Measurements from ENCODE around the gene RUNX2.

The RUNX2 gene

DNA sequence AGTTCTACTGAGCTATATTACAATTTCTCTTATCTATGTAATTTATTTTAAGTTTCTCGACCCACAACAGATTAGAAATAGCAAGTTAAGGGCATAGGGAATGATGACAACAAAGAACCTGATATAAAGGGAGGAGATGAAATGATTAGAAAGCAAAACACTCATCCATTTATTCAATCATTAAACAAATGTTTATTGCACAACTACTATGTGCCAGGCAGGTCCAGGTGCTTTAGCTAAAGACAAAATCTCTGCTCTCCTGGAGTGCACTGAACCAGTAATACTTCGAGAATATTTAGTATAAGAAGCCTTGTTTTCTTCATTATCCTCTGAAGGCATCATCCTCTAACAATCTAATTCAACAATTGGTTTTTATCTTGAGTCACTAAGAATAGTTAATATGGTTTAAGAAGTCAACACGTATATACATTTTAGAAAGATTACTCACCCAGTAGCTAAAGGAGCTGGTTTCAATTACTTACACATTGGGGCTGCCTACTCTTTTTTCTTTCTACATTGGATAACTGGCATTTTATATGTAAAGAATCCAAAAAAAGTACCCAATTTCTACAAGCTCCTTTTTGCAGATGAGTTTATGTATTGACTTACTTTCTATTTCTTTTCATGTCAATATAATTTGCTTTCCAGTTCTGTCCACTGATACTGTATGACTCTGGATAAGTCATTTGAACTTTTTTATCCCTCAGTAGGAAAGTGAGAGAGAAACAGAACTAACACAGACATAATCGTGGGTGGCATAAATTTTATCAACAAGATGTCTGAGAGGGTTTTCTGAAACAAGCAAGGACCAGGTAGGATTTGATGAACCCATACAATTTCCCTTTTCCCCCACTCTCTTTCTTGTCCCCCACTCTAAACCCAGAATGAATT is 375.0 kb downstream of the RUNX2 start:
- no peaks in the 10 kb centered on the region for H3K4me1 ChIP-seq (ENCODE audit: insufficient read depth, low read length)
- no peaks in the 10 kb centered on the region for H3K27me3 ChIP-seq (ENCODE audit: insufficient read depth, low read length)
- H3K36me3 ChIP-seq (ENCODE audit: insufficient read depth, low read length): no peaks in the 10 kb centered on the region
- H3K9me3 ChIP-seq (ENCODE audit: insufficient read depth, low read depth, low read length): no peaks in the 10 kb centered on the region
- H3K9ac ChIP-seq (ENCODE audit: low read depth, low read length): no peak overlapping the region
- 93% methylated on average over 2 of the region's 4 CpGs for WGBS
- no peak overlapping the region for H3K27ac ChIP-seq (ENCODE audit: low read depth, low read length)
- no peak overlapping the region for H3K4me3 ChIP-seq (ENCODE audit: low read length)

DNA sequence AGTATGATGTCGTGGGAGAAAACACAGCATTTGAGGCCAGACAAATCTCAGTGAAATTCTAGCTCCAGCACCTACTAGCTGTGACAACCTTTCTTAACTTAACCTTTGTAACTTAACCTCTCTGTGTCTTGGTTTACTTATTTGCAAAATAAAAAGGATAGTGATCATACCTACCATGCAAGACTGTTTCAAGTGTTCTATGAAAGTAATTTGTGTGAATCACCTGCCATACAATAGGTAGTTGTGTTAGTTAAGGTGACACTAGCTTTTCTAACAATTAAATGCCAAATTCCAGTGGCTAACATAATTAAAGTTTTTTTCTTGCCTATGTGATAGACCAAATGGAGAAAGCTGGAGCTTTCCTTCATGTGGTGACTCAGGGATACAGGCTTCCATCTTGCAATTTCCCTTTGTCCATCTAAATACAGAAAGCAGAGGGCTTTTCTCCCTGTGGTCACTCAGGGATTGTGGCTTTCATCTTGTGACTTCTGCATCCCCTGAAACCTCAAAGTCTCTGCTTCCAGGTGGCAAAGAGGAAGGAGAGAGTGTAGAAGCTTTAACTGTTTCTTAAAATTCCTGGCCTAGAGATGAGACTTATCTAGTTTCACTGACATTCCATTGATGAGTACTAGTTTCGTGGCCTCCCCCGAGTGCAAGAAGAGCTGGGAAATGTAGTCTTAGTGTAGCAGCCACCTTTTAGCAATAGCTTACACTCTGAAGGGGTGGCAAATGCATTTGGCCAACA is 376.1 kb downstream of the RUNX2 start:
- Histone ChIP-seq H3K27ac (ENCODE audit: low read depth, low read length) (no peak overlapping the region), H3K4me3 (ENCODE audit: low read length) (no peak overlapping the region), H3K36me3 (ENCODE audit: insufficient read depth, low read length) (no peaks in the 10 kb centered on the region), H3K27me3 (ENCODE audit: insufficient read depth, low read length) (no peaks in the 10 kb centered on the region), H3K9ac (ENCODE audit: low read depth, low read length) (no peak overlapping the region), H3K9me3 (ENCODE audit: insufficient read depth, low read depth, low read length) (no peaks in the 10 kb centered on the region), H3K4me1 (ENCODE audit: insufficient read depth, low read length) (no peaks in the 10 kb centered on the region)
- 86% methylated on average over 3 of the region's 3 CpGs for WGBS

DNA sequence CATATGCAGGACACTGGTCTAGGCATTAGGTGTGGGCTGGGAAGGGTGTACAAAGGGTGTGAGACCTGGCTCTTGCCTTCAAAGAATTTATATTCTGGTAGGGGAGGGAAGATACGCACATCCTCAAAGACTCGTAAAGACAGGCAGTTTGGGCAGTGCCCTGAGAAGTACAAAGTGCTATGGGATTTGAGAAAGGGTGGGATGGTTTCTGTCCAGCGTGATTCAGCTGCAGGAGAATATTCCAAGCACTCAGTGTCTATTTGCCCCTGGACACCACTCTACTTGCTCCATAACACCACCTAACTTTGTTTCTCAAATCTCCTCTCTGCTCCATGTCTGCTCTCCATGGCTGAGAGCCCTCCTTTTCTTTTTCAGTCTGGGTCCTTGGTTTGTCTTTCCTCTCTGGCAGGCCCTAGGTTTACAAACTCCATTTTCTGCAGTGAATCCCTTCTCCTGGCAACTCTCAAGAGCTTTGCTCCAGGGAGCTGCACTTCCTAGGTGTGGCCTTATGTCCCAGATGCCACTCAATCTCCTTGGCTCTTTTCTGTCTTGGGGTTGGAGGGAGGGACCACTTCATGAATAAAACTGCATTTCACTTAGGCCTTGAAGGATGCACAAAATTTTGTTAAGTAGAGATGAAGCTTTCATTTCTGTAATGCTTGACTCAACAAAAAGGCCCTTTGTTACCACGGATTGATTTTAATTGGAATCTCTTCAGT is 377.2 kb downstream of the RUNX2 start:
- no peak overlapping the region for H3K9ac ChIP-seq (ENCODE audit: low read depth, low read length)
- no peaks in the 10 kb centered on the region for H3K4me1 ChIP-seq (ENCODE audit: insufficient read depth, low read length)
- no peak overlapping the region for H3K27ac ChIP-seq (ENCODE audit: low read depth, low read length)
- H3K9me3 ChIP-seq (ENCODE audit: insufficient read depth, low read depth, low read length): no peaks in the 10 kb centered on the region
- WGBS: 96% methylated on average over 4 of the region's 4 CpGs
- H3K4me3 ChIP-seq (ENCODE audit: low read length): no peak overlapping the region
- no peaks in the 10 kb centered on the region for H3K36me3 ChIP-seq (ENCODE audit: insufficient read depth, low read length)
- no peaks in the 10 kb centered on the region for H3K27me3 ChIP-seq (ENCODE audit: insufficient read depth, low read length)

DNA sequence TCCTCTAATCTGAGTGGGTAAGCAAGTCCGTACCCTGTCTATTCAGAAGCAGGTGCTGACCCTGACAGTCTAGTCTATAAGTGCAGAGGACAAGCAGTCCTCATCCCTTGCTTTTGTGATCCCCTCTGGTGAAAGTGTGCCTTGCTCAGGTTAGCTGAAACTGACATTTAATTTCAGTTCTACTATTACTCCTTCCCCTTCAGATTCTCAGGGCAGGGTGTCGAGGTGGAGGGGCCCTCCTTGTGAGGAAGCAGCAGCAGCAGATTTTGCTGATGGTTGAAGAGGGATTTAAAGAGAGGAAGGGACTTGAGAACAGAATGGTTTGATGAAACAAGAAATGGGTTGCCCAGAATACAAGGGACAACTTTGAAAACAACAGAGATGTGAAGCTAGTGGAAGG is 378.2 kb downstream of the RUNX2 start:
- Histone ChIP-seq H3K4me3 (ENCODE audit: low read length) (no peak overlapping the region), H3K4me1 (ENCODE audit: insufficient read depth, low read length) (no peaks in the 10 kb centered on the region), H3K27ac (ENCODE audit: low read depth, low read length) (no peak overlapping the region), H3K27me3 (ENCODE audit: insufficient read depth, low read length) (no peaks in the 10 kb centered on the region), H3K9ac (ENCODE audit: low read depth, low read length) (no peak overlapping the region), H3K9me3 (ENCODE audit: insufficient read depth, low read depth, low read length) (no peaks in the 10 kb centered on the region), H3K36me3 (ENCODE audit: insufficient read depth, low read length) (no peaks in the 10 kb centered on the region)
- WGBS: 50% methylated on average over 2 of the region's 2 CpGs

DNA sequence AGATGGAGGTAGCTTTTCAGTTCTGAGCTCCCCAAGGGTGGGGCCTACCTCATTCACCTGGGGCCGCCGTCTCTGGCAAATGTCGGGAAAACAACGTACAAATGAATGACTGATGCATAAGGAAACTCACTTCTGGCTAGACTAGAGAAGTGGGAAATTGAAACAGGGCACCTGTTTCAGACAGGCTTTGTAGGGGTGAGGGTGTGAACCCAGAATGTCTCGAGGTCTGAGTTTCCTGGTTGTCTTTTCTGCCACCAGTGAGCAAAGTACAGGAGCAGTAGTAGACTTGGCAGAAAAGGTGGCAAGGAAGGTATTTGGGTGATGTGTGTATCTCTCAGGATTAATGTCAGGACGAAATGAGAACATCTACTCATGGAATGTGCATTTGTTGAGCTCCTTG is 379.0 kb downstream of the RUNX2 start:
- no peaks in the 10 kb centered on the region for H3K27me3 ChIP-seq (ENCODE audit: insufficient read depth, low read length)
- no peak overlapping the region for H3K9ac ChIP-seq (ENCODE audit: low read depth, low read length)
- H3K9me3 ChIP-seq (ENCODE audit: insufficient read depth, low read depth, low read length): no peaks in the 10 kb centered on the region
- no peak overlapping the region for H3K4me3 ChIP-seq (ENCODE audit: low read length)
- no peaks in the 10 kb centered on the region for H3K36me3 ChIP-seq (ENCODE audit: insufficient read depth, low read length)
- no peak overlapping the region for H3K27ac ChIP-seq (ENCODE audit: low read depth, low read length)
- WGBS: 91% methylated on average over 6 of the region's 6 CpGs
- no peaks in the 10 kb centered on the region for H3K4me1 ChIP-seq (ENCODE audit: insufficient read depth, low read length)

DNA sequence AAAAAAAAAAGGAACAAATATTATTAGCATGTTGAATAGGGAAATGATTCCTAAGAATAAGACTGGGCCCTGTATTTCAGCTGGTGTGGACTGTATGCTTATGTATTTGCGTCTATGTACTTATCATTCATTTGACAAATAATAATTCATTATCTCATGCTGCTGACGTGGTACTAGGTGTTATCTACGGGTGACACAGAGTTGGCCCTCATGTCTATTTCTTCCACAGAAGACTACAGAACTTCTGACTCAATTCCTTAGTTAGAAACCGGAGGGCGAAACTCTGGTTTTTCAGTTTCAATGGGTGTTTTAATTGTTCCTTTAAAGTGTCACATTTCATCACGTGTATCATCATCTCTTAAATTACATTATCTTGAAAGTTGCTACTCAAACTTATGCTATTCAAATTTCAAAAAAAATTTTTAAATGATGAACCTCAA is 381.7 kb downstream of the RUNX2 start:
- 90% methylated on average over 4 of the region's 6 CpGs for WGBS
- no peak overlapping the region for H3K4me3 ChIP-seq (ENCODE audit: low read length)
- no peaks in the 10 kb centered on the region for H3K9me3 ChIP-seq (ENCODE audit: insufficient read depth, low read depth, low read length)
- H3K27me3 ChIP-seq (ENCODE audit: insufficient read depth, low read length): 0 out of 2 replicates have a peak, but pooled peaks cover 4% of the 10 kb centered on the region
- no peaks in the 10 kb centered on the region; the same call in 1 of the 2 replicates for H3K4me1 ChIP-seq (ENCODE audit: insufficient read depth, low read length)
- H3K27ac ChIP-seq (ENCODE audit: low read depth, low read length): no peak overlapping the region
- H3K9ac ChIP-seq (ENCODE audit: low read depth, low read length): no peak overlapping the region
- no peaks in the 10 kb centered on the region for H3K36me3 ChIP-seq (ENCODE audit: insufficient read depth, low read length)

DNA sequence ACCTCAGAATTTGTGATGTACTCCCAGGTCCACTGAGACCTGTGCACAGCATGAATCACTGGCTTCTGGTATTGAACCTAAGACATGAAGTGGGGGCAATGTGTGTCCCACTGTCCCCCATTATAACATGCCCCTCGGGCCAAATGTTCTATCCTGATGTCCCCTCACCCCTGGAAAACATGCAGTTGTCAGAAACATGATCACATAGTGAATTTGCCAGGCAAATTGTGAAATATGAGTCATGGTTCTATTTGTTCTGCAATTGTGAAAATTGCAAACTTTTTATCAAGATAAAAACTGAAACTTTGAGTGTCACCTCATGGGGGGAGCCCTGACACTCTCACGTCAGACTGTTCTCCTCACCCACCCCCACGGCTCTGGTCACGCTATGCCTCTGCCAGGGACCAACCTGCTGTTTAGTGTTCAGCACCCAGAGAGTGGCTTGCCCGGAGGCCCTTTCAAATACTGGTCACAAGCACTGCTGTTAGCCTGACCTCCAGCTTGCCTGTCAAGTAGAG is 382.2 kb downstream of the RUNX2 start:
- H3K4me1 ChIP-seq (ENCODE audit: insufficient read depth, low read length): no peaks in the 10 kb centered on the region; the same call in 1 of the 2 replicates
- no peak overlapping the region for H3K4me3 ChIP-seq (ENCODE audit: low read length)
- H3K9ac ChIP-seq (ENCODE audit: low read depth, low read length): no peak overlapping the region
- H3K27me3 ChIP-seq (ENCODE audit: insufficient read depth, low read length): 0 out of 2 replicates have a peak, but pooled peaks cover 4% of the 10 kb centered on the region
- no peaks in the 10 kb centered on the region for H3K36me3 ChIP-seq (ENCODE audit: insufficient read depth, low read length)
- no peak overlapping the region for H3K27ac ChIP-seq (ENCODE audit: low read depth, low read length)
- WGBS: 94% methylated on average over 5 of the region's 5 CpGs
- H3K9me3 ChIP-seq (ENCODE audit: insufficient read depth, low read depth, low read length): no peaks in the 10 kb centered on the region

DNA sequence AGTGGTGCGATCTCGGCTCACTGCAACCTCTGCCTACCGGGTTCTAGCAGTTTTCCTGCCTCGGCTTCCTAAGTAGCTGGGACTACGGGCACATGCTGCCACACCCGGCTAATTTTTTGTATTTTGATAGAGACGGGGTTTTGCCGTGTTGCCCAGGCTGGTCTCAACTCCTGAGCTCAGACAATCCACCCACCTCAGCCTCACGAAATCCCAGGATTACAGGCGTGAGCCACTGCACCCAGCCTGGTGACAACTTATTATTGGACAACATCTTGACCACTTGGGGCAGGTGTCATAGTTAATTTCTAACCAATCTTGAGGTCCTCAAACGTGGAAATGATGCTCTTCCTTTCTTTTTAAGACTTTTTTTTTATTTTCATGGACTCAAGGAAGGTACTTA is 383.9 kb downstream of the RUNX2 start:
- H3K27me3 ChIP-seq (ENCODE audit: insufficient read depth, low read length): 0 out of 2 replicates have a peak, but pooled peaks cover 4% of the 10 kb centered on the region
- H3K4me3 ChIP-seq (ENCODE audit: low read length): no peak overlapping the region
- H3K27ac ChIP-seq (ENCODE audit: low read depth, low read length): no peak overlapping the region
- H3K4me1 ChIP-seq (ENCODE audit: insufficient read depth, low read length): no peaks in the 10 kb centered on the region; the same call in 1 of the 2 replicates
- H3K36me3 ChIP-seq (ENCODE audit: insufficient read depth, low read length): no peaks in the 10 kb centered on the region
- H3K9me3 ChIP-seq (ENCODE audit: insufficient read depth, low read depth, low read length): no peaks in the 10 kb centered on the region
- 96% methylated on average over 11 of the region's 11 CpGs for WGBS
- H3K9ac ChIP-seq (ENCODE audit: low read depth, low read length): no peak overlapping the region

DNA sequence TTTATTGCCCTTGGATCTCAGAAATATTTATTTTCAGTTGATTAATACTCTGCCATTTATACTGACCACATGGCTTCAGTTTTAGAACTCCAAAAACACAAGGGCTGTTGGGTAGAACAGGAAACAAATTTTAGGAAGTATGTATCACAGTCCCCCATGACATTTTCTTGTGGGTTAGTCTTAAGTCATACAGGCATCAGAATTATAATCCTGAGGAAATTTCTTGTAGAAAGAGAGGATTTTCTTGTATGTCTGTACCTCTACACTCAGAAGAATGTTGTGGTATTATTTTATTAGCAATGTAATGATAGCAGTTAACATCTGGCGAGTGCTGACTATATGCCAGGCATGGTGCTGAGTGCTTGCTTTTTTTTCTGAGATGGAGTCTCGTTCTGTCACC is 384.7 kb downstream of the RUNX2 start:
- Histone ChIP-seq H3K36me3 (ENCODE audit: insufficient read depth, low read length) (no peaks in the 10 kb centered on the region), H3K4me3 (ENCODE audit: low read length) (no peak overlapping the region), H3K27me3 (ENCODE audit: insufficient read depth, low read length) (0 out of 2 replicates have a peak, but pooled peaks cover 4% of the 10 kb centered on the region), H3K4me1 (ENCODE audit: insufficient read depth, low read length) (no peaks in the 10 kb centered on the region; the same call in 1 of the 2 replicates), H3K27ac (ENCODE audit: low read depth, low read length) (no peak overlapping the region), H3K9me3 (ENCODE audit: insufficient read depth, low read depth, low read length) (no peaks in the 10 kb centered on the region), H3K9ac (ENCODE audit: low read depth, low read length) (no peak overlapping the region)
- WGBS: 90% methylated on average over 2 of the region's 2 CpGs

All from HUES64 (cell line).